Measurements from ENCODE around the gene FGF7.
"Not testable (repeated sequence)": the region's sequence is repeated elsewhere in the genome, so short reads cannot be mapped to it uniquely, and the experiment has no call there.

DNA sequence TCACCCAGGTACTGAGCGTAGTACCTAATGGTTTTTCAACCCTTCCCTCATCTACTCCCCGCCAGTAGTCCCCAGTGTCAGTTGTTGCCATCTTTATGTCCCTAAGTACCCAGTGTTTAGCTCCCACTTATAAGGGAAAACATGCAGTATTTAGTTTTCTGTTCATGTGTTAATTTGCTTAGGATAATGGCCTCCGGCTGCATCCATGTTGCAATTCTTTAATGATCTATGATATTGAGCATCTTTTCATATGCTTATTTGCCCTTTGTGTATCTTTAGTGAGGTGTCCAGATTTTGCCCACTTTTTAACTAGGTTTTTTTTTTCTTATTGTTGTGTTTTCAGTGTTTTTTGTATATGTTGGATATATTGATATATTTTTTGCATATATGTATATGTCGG, 55.0 kb downstream of the FGF7 start:
- not testable (repeated sequence) for TF ChIP-seq POLR2A (IDR thresholded peaks at IDR 0.05; ENCODE audit: low read depth, low read length); SPI1 (IDR thresholded peaks at IDR 0.05; ENCODE audit: low read depth, low read length); POLR2AphosphoS5 (IDR thresholded peaks at IDR 0.05; ENCODE audit: low read depth, low read length); PAX5 (IDR thresholded peaks at IDR 0.05; ENCODE audit: insufficient read depth, low read length, severe bottlenecking); TAF1 (IDR thresholded peaks at IDR 0.05; ENCODE audit: low read depth, low read length)

Measured in GM12891 (cell line).